K562 (cell line): ENCODE results near the gene EIF3K. TPM values are rescaled to one million over a fixed set of nuclear protein-coding genes. Genes with fewer than 3 reads are reported as not detected.

Experiments
- AFF1 ChIP-seq, 2 experiments: fragments of 450-650 bp; IDR thresholded peaks; 2 replicates each; pipeline ENCODE4 v1.6.1; 2018; ENCODE audit warnings: mild to moderate bottlenecking in 2 of 2, low read depth in 1 of 2; ENCODE audit not compliant: partially characterized antibody in 2 of 2
- BDP1 ChIP-seq: IDR thresholded peaks from 3 replicates; pipeline ENCODE4 v1.6.1; 2011; ENCODE audit not compliant: insufficient read length, insufficient read depth
- BMI1 ChIP-seq: fragments of 150-350 bp; IDR thresholded peaks from 2 replicates; pipeline ENCODE4 v1.6.1; 2014; ENCODE audit warnings: low read length
- CGGBP1 ChIP-seq: fragments of 250-450 bp; sonication (Bioruptor Pico); IDR thresholded peaks from 2 replicates; pipeline ENCODE4 v1.9.0; 2021; ENCODE audit warnings: mild to moderate bottlenecking
- FUS ChIP-seq: fragments of 200-400 bp; formaldehyde crosslinking; optimal IDR thresholded peaks from 2 replicates; pipeline ENCODE3; 2017; ENCODE audit warnings: low read depth, low read length
- HSF4 ChIP-seq: fragments of 250-450 bp; sonication (Bioruptor Pico); IDR thresholded peaks from 2 replicates; pipeline ENCODE4 v2.1.2; 2022; ENCODE audit warnings: mild to moderate bottlenecking, moderate library complexity, borderline replicate concordance
- KAT8 ChIP-seq: fragments of 450-650 bp; IDR thresholded peaks from 2 replicates; pipeline ENCODE4 v1.6.1; 2016; ENCODE audit warnings: low read depth, mild to moderate bottlenecking
- KDM5B ChIP-seq: fragments of 200-600 bp; sonication (generic); IDR thresholded peaks from 2 replicates; pipeline ENCODE4 v1.6.1; 2012; ENCODE audit warnings: low read depth, mild to moderate bottlenecking, moderate library complexity, low read length, control low read depth, inconsistent platforms; ENCODE audit not compliant: insufficient replicate concordance
- PRPF4 ChIP-seq: fragments of 200-400 bp; formaldehyde crosslinking; IDR thresholded peaks from one replicate; pipeline ENCODE4 v1.6.1; 2017; ENCODE audit warnings: low read length, low read depth, mild to moderate bottlenecking; ENCODE audit not compliant: insufficient read depth, poor library complexity, severe bottlenecking
- RBBP5 ChIP-seq: fragments of 200-600 bp; sonication (generic); IDR thresholded peaks from 2 replicates; pipeline ENCODE4 v1.6.1; 2012; ENCODE audit warnings: borderline replicate concordance, mild to moderate bottlenecking, low read length, control low read depth, inconsistent platforms; ENCODE audit not compliant: insufficient read depth, poor library complexity, severe bottlenecking
- RBFOX2 ChIP-seq: fragments of 200-400 bp; formaldehyde crosslinking; IDR thresholded peaks from 2 replicates; pipeline ENCODE4 v1.6.1; 2017; ENCODE audit warnings: low read depth, mild to moderate bottlenecking, low read length, moderate library complexity
- TAF9B ChIP-seq: fragments of 450-650 bp; IDR thresholded peaks from 2 replicates; pipeline ENCODE4 v1.6.1; 2018; ENCODE audit warnings: mild to moderate bottlenecking; ENCODE audit not compliant: partially characterized antibody
- ZFPM2 ChIP-seq: fragments of 250-450 bp; sonication (Bioruptor Pico); IDR thresholded peaks from 2 replicates; pipeline ENCODE4 v1.5.1; 2022; ENCODE audit warnings: mild to moderate bottlenecking
- ZNF140 ChIP-seq: fragments of 250-450 bp; sonication (Bioruptor Pico); IDR thresholded peaks from 2 replicates; pipeline ENCODE4 v1.8.0; 2021; ENCODE audit warnings: moderate library complexity, mild to moderate bottlenecking, inconsistent platforms
- ZNF143 ChIP-seq: sonication (generic); formaldehyde crosslinking; IDR thresholded peaks from 2 replicates; pipeline ENCODE4 v1.9.0; 2022; ENCODE audit warnings: mild to moderate bottlenecking, missing genetic modification reagents
- ZNF311 ChIP-seq: fragments of 250-450 bp; sonication (Bioruptor Pico); IDR thresholded peaks from 2 replicates; pipeline ENCODE4 v1.4.0; 2020; ENCODE audit warnings: mild to moderate bottlenecking, moderate library complexity
- ZNF398 ChIP-seq: fragments of 250-450 bp; sonication (Bioruptor Pico); IDR thresholded peaks from 2 replicates; pipeline ENCODE4 v1.8.0; 2021; ENCODE audit warnings: moderate library complexity, mild to moderate bottlenecking, inconsistent platforms
- ZZZ3 ChIP-seq: fragments of 450-650 bp; IDR thresholded peaks from 2 replicates; pipeline ENCODE4 v1.6.1; 2016; ENCODE audit warnings: antibody characterized with exemption, mild to moderate bottlenecking, moderate library complexity
- polyA plus RNA-seq, 8 experiments: library from polyadenylated mRNA; depleted of rRNA in 4 of 8; stranded (reverse) in 5 of 8; unstranded in 3 of 8; fragments of >200 nt; fragmentation: Nextera tagmentation in 2 of 8; fragmentation: Illumina TruSeq in 1 of 8; extraction: Ambion mirVana in 2 of 8; extraction: Trizol in 1 of 8; gene quantifications; 2 replicates each; pipeline versions ENCODE4 v1.2.1 to v1.2.3, GENCODE V29; 2011 to 2014; ENCODE audit warnings: inconsistent platforms in 1 of 8, missing spikeins in 1 of 8
- total RNA-seq, 7 experiments: library from RNA; depleted of rRNA in 6 of 7; stranded (reverse); fragments of >200 nt in 6 of 7; fragmentation: Illumina TruSeq in 2 of 7; extraction: Trizol in 2 of 7; gene quantifications; 2 replicates each; pipeline versions ENCODE4 v1.2.1 to v1.2.3, GENCODE V29; 2011 to 2021; ENCODE audit warnings: low replicate concordance in 1 of 7

The EIF3K gene
- total and polyA plus RNA-seq, 9 of the 15 experiments (the other 6 are each of a cell fraction or from before 2014, with no cell fraction given): 387 to 1,827 (median 733) TPM

- TF ChIP-seq TAF9B (no peak), PRPF4 (no peak), CGGBP1 (no peak), BMI1 (no peak), RBBP5 (peak; percentile 2), ZNF143 (CRISPR knock-in tag) (0 out of 2 replicates have a peak, but pooled peaks have one; percentile 12), RBFOX2 (0 out of 2 replicates have a peak, but pooled peaks have one; percentile 3), ZNF140 (CRISPR knock-in tag) (no peak), FUS (no peak), ZZZ3 (no peak), KAT8 (no peak), ZNF311 (0 out of 2 replicates have a peak, but pooled peaks have one; percentile 4), HSF4 (no peak), ZNF398 (CRISPR knock-in tag) (no peak), AFF1 (IDR thresholded peaks at IDR 0.05; ENCODE audit: low read depth in 1 of 2, partially characterized antibody in 2 of 2) (no peak), ZFPM2 (CRISPR knock-in tag) (no peak), BDP1 (no peak), KDM5B (peak; percentile 2)
Observed at GRCh38 chr19:38676878-38677646, 58.1 kb downstream of the EIF3K start (continued).
